ENCODE results near the gene GNE.
"Not testable (repeated sequence)": the region's sequence is repeated elsewhere in the genome, so short reads cannot be mapped to it uniquely, and the experiment has no call there.

Gene GNE

DNA sequence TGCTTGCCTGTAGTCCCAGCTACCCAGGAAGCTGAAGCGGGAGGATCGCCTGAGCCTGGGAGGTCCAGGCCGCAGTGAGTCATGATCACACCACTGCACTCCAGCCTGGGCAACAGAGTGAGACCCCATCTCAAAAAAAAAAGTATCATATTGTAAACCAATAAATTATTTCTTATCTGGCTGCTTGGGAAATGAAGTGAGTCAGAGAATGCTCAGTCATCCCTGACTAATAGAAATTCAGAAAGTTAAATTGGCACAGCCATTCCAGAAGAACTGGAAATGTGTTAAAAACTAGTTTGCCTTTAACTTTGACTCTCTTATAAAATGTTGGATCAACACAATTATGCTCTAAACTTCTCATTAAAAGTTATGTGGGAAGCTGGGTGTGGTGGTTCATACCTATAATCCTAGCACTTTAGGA is 9.8 kb upstream of the GNE start:
- no peak for DNase-seq

GRCh38 chr9:36264896-36265295 is 6.6 kb upstream of the GNE start:
- DNase-seq: no peak

GRCh38 chr9:36263683-36264082 is 5.4 kb upstream of the GNE start:
- DNase-seq: no peak

DNA sequence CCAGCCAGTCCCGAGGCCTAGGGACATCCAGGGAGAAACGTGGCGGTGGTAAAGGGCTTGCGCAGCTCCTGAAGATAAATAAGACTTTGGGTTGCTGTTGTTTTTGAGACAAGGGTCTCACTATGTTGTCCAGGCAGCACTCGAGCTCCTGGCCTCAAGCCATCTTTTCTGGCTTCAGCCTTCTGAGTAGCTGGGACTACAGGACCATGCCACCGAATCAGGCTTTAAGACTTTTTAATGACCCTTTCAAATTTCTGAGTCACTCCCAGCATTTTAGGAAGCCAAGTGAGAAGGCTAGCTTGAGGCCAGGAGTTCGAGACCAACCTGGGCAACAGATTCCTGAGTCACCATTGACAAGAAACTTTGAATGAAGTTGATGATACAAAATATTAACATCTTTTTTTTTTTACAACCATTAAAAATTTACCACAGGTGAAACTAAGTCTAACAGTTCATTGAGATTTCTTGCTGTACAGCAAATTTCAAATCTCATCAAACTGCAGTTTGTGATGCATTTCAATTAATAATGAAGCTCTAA is 817 bp upstream of the GNE start:
- DNase-seq: no peak

DNA sequence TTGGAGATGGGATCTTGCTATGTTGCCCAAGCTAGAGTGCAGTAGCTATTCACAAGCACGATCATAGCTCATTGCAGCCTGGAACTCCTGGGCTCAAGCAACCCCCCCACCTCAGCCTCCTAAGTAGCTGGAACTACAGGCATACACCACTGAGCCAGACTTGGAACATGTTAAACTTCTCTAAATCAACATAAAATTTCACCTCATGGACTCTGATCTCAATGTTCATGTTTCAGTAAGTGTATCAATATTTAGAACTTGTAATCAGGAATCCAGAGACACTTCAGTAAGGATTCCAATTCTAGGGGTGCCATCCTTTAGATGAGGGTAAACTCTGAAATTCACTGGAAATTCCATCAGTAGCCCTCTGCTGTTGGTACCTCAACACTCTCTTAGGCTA is 6.8 kb downstream of the GNE start:
- no peak for DNase-seq

GRCh38 chr9:36250079-36250478 is 8.2 kb downstream of the GNE start:
- DNase-seq: no peak

DNA sequence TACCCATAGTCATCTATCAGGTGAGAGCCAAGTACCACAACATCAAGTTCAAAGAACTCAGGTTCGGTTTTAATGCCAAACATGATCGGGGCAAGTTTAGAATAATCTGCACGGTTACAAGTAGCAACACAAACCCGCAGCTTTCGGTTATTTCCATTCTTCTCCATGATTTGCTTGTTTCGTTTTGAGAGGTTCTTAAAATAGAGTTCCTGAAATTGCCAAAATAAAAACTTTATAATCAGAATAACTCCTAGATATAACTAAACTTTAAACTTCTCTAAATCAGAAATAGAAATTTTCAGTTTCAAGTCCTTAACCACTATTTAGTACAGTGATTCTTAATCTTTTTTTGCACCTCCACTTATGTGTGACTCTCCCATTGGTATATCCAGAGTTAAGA is 9.1 kb downstream of the GNE start:
- DNase-seq: no peak

DNA sequence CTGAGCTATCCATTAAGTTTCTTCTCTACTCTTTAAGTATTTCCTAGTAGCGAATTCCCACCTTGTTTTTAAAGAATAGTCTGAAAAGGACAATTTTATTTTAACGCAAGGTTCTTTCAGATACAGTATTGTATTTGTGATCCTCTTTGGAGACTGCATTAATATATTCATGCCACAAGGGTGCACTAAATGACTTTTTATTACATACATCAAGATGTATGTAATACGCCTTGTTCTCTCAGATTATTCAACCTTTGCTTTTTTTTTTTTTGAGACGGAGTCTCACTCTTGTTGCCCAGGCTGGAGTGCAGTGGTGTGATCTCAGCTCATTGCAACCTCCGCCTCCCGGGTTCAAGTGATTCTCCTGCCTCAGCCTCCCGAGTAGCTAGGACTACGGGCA is 10.2 kb downstream of the GNE start:
- not testable (repeated sequence) for DNase-seq

GRCh38 chr9:36247356-36247755 is 10.9 kb downstream of the GNE start:
- DNase-seq: no peak

DNA sequence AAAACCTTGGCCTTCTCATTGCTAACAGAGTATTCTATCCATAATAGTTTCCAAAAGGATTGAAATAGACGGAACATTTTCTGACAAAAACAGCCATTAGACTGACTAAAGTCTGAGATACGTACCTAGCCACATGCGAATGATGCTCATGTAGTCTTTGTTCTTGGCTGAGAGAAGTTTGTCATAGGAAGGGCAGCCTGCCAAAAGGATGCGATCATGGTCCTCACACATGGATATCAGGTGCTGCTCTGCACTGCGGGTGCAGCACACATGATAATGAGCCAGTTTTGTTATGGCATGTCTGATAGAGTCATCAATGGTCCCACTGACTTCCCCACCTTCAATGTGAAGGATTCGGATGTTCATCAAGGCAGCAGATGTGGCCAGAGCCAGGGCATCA is 12.3 kb downstream of the GNE start:
- DNase-seq: no peak

DNA sequence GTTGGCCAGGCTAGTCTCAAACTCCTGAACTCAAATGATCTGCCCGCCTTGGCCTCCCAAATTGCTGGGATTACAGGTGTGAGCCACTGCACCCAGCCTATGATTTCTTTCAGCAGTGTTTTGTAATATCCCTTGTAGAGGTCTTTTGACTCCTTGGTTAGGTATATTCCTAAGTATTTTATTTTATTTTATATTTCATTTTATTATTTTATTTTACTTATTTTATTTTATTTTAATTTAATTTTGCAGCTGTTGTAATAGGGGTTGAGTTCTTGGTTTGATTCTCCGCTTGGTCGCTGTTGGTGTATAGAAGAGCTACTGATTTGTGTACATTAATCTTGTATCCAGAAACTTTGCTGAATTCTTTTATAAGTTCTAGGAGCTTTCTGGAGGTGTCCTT is 18.6 kb downstream of the GNE start:
- DNase-seq: not testable (repeated sequence)

- DNase-seq: not testable (repeated sequence)
Measured at GRCh38 chr9:36239205-36239604, 19.0 kb downstream of the GNE start.

- no peak for DNase-seq
Measured at GRCh38 chr9:36237230-36237629, 21.0 kb downstream of the GNE start.

GRCh38 chr9:36222449-36222848 is 35.8 kb downstream of the GNE start:
- DNase-seq: no peak

GRCh38 chr9:36221667-36222066 is 36.6 kb downstream of the GNE start:
- DNase-seq: no peak

- DNase-seq: no peak
Measured at GRCh38 chr9:36218411-36218901, 39.8 kb downstream of the GNE start.

DNA sequence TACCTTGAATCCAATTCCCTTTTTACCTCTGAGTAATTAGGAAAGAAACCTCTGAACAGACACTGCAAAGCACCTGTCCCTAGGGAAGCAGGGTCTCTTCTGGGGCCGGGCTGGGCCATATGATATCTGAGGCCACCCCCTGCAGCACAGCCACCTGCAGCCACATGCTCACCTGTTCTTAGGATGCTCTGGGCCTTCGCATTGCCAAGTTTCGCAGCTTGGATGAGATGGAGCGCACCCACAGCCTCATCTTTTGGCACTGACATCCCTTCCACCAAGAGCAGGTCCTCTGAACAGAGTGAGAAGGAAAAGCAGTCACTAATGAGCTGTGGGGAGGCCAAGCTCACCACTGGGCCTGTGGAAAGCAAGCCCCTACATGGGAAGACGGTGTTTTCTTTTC is 40.2 kb downstream of the GNE start:
- DNase-seq: no peak

GRCh38 chr9:36217256-36217968 is 40.8 kb downstream of the GNE start:
- DNase-seq: no peak

DNA sequence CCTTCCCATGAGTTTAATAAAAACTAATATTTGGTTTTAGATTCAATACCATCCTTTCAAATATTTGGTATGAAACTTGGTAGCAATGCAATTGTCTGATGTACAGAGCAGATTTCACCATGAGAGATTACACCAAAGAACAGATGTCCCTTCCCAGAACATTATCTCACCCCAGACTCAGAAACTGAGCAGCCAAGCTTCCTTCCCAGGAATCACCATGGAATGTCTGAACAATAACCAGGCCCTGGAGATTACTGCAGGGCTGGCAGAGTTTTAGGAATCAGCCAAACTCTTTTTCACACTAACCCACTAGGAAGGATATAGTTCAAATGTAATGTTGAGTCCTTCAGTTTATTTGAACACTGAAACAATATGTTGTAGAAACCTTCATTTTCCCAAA is 43.7 kb downstream of the GNE start:
- no peak for DNase-seq

- DNase-seq: no peak
Measured at GRCh38 chr9:36213989-36214388, 44.3 kb downstream of the GNE start.

DNA sequence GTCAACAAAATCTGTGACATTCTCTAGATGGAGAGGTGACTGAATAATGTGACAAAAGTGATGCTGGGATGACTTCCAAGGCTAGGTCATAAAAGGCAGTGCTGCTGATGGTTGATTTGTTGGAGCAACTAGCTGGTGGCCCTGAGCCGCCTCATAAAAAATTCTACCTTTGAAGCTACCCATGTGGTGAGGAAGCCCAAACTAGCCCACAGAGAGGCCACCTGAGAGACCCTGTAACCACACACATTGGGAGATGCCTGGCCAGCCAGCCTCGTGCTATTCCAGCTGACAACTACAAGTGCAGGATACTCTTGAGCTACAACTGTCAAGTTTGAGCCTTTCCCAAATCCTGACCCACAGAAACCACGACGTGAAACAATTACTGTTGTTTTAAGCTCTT is 44.9 kb downstream of the GNE start:
- DNase-seq: no peak

- no peak for DNase-seq
Measured at GRCh38 chr9:36211510-36211909, 46.7 kb downstream of the GNE start.

DNA sequence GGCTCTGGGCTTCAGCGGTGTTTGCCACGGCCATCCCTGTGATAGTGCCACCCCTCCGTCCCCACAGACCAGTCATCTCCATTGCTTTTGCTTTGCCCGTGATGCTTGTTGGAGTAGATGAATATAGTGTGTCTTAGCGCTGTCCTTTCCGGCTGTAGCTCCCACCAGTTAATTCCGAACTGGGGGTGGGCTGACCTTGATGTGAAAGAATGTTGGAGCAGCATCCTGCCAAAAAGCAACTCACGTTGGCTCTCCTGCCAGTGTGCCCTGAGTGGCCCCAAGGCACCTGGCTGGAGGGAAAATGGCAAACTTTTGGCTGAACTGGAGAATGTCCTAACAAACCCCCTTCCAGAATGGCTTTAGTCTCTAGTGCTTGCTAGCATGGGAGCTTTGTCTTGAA is 47.5 kb downstream of the GNE start:
- no peak for DNase-seq

GRCh38 chr9:36208521-36209253 is 49.6 kb downstream of the GNE start:
- no peak for DNase-seq

All from activated effector memory CD4-positive, alpha-beta T cell treated with Interleukin-2 at 50 U/mL for 16 hours (primary cell).